Stimulated activated CD4-positive, alpha-beta T cell treated with anti-CD3 and anti-CD28 coated beads, Interleukin-15, amount 100 ng/mL, for 1 hour (primary cell): Measurements from ENCODE around the gene SLC25A24.

Experiments
- DNase-seq, 2 donors: peaks; one replicate each; pipeline ENCODE4 v3.0.0-alpha.2; 2020; ENCODE audit warnings: low read depth in 1 of 2, low spot score in 1 of 2

SLC25A24 gene

DNA sequence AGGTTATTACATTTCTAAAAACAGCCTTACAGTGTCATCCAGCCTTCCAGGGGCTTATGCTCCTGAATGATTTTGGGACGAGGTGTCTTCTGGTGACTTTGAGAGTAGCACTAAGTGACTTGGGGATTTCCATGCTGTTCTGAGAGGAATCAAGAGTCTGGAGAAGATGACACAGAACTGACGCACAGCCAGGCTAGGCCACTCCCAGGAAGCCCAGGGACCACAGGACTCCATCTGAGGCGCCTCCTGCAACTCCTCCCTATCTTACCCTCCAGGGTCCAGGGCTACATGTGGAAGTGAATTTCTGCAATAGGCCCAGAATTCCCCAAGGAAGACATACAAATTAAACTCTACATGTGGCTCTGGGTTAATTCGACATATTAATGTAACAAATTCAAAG lies 92.5 kb downstream of the SLC25A24 start:
- DNase-seq, result peak in 1 of 2 donors; percentile 7

DNA sequence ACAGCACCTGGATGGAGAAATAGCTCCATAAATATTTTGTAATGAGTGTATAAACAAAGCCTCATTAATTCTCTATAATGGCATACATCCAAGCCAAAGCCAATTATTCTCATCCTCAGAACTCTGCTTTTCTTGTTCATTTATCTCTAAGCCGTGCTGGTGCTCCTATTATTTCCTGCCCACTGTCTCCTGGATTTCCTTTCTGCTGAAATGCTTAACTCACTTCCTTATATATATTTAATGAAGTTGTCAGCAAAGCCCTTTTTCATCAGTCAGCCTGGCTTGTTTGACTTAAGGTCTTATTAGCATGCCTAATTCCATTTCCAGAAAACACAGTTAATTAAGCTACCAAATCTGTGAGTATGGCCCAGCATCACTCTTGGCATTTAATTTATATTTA lies 93.4 kb downstream of the SLC25A24 start:
- no peak for DNase-seq

DNA sequence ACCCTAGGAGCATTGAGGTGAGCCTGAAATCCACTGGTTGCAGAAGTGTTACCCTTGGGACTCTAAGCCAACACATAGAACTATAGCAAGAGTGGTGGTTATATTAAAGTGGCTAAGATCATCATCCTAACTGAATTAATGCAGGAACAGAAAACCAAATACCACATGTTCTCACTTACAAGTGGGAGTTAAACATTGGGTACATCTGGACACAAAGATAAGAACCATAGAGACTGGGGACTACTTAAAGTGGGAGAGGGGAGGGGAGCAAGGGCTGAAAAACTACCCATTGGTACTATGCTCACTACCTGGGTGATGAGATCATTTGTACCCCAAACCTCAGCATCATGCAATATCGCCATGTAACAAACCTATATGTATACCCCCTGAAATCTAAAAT lies 100.0 kb downstream of the SLC25A24 start:
- no peak for DNase-seq

DNA sequence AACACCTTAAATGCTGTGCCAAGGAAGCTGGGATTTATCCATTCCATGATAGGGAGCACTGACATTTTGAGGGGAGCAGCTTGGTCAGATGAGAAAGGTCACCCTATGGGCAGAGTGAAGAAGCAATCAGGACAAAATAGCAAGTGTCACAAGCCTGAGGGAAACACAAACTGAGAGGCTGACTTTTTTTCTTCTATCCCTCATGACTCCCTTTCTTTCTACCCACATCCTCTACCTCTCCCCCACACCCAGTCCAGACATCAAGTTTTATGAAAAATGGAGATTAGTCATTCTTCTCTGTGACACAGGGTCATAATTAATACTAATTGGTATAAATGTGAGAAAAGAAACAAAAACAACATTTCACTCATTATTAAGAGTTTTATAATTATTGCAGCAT lies 103.1 kb downstream of the SLC25A24 start:
- no peak for DNase-seq

DNA sequence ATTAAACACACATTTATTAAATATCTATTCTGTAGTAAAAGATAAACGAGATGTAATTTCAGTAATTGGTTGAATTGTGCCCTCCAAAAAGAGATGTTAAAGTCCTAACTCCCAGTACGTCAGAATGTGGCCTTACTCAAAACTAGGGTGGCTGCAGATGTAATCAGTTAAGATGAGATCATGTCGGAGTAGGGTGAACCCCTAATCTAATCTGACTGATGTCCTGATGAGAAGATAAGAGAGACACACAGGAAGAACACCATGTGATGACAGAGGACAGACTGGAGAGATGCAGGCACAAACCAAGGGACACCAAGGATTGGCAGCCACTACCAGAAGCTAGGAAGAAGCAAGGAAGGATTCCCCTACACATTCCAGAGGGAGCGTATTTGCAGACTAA lies 104.1 kb downstream of the SLC25A24 start:
- no peak for DNase-seq

DNA sequence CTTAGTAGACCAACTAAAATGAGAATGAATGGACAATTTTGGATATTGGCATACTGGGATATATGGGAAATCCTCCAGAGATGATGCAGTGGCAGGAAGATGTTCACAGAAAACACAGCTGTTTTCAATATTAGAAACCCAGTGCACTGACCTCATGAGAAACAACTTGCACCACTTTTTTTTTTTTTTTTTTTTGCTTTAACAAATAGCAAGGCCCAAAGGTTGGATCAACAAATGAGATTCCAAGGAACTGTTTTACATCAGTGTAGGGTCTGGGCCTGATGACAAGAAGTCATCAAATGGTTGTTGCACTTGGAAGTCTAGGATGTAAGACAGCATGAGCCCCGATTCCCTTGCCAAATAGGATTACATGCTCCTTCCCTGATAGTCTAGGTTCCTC lies 110.7 kb downstream of the SLC25A24 start:
- DNase-seq, result no peak

DNA sequence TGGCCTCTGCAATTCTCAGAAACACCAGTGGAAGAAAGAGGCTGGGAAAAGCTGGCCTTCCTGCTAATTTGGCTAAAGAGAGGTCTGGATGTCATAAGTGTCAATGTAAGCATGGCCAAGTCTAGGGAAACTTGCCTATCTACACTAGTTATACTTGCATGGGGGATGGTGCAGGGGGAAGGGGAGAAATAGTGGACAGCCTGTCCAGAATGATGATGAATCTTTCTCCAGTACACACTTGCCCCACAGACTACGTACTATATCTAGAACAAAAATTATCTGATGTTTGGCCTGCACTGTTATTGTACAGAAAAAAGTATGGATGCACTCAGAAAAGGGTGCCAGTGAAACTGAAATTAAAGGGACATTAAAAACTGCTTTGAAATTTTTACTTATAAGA lies 114.5 kb downstream of the SLC25A24 start:
- no peak for DNase-seq

DNA sequence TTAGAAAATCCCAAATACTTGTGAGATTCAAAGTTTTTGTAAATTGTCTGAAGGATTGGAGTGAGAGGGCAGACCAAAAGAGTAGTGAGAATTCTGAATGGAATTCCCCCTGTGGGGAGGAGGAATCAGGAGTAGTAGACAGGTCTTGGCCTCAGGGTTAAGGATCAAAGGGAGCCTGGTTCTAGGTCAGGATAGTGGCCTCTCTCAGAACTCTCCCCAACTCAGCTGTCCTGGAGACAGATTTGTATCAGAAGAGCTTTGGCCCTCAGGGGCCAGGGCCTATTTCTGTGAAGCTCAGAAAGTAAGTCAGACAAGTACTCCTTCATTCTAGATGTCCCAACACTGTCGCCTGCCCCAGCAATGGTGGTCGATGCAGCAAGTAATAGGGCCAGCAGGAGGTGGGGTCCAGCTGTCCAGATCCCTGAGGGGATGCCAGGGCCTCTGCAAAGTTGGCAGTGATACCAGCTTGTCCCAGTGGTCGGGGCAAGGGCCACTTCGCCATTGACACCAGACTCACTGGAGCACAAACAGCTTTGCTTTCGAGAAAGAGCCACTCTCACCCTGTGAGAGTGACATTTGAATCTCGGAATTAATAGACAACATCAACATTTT lies 115.2 kb downstream of the SLC25A24 start:
- DNase-seq, result no peak
